HG03066 (cell line): ENCODE results near the gene ANO7.

ENCODE experiments used
- ATAC-seq: cut with Tn5 transposase; IDR thresholded peaks from one replicate; pipeline ENCODE4 v1.9.1; 2021; ENCODE audit warnings: low read depth; ENCODE audit not compliant: unreplicated experiment

ANO7 gene

DNA sequence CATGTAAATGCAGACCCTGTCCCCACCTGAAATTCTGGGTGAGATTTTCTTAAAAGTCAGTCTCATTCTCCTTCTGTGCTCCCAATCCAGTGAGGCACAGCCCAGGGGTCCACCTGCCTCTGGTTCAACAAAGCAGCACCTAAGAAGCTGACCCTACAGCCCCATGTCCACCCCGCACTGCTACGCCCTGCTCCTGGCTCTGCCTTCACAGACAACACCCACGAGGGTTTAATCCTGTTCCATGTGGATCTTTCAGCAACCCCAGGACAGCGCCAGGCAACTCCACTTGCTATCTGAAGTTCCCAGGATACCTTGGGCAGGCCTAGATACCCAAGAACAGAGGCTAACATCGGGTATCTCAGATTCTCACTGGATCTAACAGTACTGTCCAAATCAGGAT lies 82.1 kb downstream of the ANO7 start:
- no peak for ATAC-seq

- ATAC-seq, result peak; percentile 48
Measured at GRCh38 chr2:241271706-241272302, 83.3 kb downstream of the ANO7 start.

DNA sequence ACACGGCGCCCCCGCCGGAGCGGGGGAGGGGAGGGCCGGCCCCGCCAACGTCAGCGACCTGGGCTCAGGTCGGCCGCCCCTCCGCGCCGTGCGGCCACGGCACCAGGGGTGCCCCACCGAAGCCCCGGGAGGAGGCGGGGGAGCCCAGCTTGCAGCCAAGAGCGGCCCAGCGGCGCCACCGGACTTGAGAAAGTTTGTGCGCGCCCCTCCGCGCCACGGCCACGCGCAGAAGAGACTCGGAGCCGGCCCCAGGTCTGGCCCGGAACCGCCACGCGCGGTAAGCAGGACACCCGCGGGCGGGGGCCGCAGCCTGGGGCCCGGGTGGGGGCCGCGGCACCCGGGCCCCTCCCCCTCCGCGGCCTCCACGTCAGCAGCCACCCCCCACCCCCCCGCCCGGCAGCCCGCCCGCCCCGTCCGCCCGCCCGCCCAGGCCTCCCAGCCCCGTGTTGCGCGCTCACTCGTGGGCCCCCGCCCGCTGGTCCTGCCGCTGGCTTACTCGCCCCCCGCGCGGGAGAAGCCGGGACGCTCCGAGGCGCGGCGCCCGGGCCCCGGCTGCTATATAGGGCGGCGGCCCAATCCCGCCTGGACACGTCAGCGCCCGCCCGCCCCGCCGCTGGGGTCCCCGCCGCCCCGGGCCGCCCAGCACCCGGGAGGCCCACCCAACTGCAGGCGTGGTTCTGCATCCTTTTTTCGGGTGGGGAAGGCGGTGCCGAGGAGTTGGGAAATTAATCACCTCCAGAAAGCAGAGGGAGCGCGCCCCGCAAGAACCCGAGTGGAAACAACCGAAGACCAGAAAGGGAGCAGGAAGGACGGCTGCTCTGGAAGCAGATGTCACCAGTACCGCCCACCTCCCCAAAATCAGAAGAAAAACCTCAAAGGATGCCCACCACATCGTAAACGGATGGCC lies 84.1 kb downstream of the ANO7 start:
- peak; percentile 57 for ATAC-seq

GRCh38 chr2:241273210-241274020 lies 84.9 kb downstream of the ANO7 start:
- ATAC-seq, result no peak

GRCh38 chr2:241274127-241274526 lies 85.7 kb downstream of the ANO7 start:
- no peak for ATAC-seq
